ENCODE data around the gene NRG3.

GRCh38 chr10:82814635-82815034 lies 939.6 kb downstream of the NRG3 start:
- no peak for TF ChIP-seq POLR2AphosphoS5 (IDR thresholded peaks at IDR 0.05; ENCODE audit: low read depth, low read length)
- TF ChIP-seq TAF1 (IDR thresholded peaks at IDR 0.05; ENCODE audit: borderline replicate concordance, low read depth, low read length): no peak

All from GM12892 (cell line).